SK-N-SH (cell line): ENCODE results near the gene SLC2A11.

ENCODE experiments used
- CTCF ChIP-seq: fragments of 200-600 bp; sonication (generic); IDR thresholded peaks from 2 replicates; pipeline ENCODE4 v1.6.1; 2017; ENCODE audit warnings: antibody characterized with exemption, mild to moderate bottlenecking, moderate library complexity
- EP300 ChIP-seq, 2 experiments: IDR thresholded peaks; 2 replicates each; pipeline versions ENCODE4 v1.4.0 to v1.6.1; 2012; ENCODE audit warnings: borderline replicate concordance in 1 of 2, low read depth in 1 of 2, low read length in 1 of 2
- EZH2phosphoT487 ChIP-seq: fragments of 200-600 bp; sonication (generic); IDR thresholded peaks from 2 replicates; pipeline ENCODE4 v1.6.1; 2017; ENCODE audit warnings: low read depth, mixed run types, mild to moderate bottlenecking, antibody characterized with exemption, moderate library complexity, borderline replicate concordance
- MAX ChIP-seq: IDR thresholded peaks from 2 replicates; pipeline ENCODE4 v1.4.0; 2012; ENCODE audit warnings: low read depth
- POLR2AphosphoS5 ChIP-seq: IDR thresholded peaks from 2 replicates; pipeline ENCODE4 v1.6.1; 2012; ENCODE audit warnings: low read depth, low read length
- RAD21 ChIP-seq: IDR thresholded peaks from 2 replicates; pipeline ENCODE4 v1.6.1; 2012; ENCODE audit warnings: mild to moderate bottlenecking, low read length
- SIN3A ChIP-seq: IDR thresholded peaks from 2 replicates; pipeline ENCODE4 v1.6.1; 2012; ENCODE audit warnings: low read depth, mild to moderate bottlenecking, low read length, moderate library complexity, borderline replicate concordance
- TCF12 ChIP-seq: IDR thresholded peaks from 2 replicates; pipeline ENCODE4 v1.4.0; 2012
- USF1 ChIP-seq: IDR thresholded peaks from 2 replicates; pipeline ENCODE4 v1.4.0; 2012; ENCODE audit warnings: low read depth, borderline replicate concordance
- YY1 ChIP-seq: IDR thresholded peaks from 2 replicates; pipeline ENCODE4 v1.4.0; 2012; ENCODE audit warnings: low read depth, mild to moderate bottlenecking
- ZBTB33 ChIP-seq: IDR thresholded peaks from 2 replicates; pipeline ENCODE4 v1.4.0; 2012; ENCODE audit warnings: low read depth, borderline replicate concordance
- TF ChIP-seq, protein P1 (sequence below): fragments of 150-350 bp; IDR thresholded peaks from 2 replicates; pipeline ENCODE4 v1.6.1; 2016; ENCODE audit warnings: mild to moderate bottlenecking, low read depth, low read length
- TF ChIP-seq, protein P2 (sequence below): fragments of 150-350 bp; IDR thresholded peaks from 2 replicates; pipeline ENCODE4 v1.6.1; 2017; ENCODE audit warnings: antibody characterized with exemption, low read length, low read depth, borderline replicate concordance

- TF ChIP-seq POLR2AphosphoS5 (no peak), CTCF (no peak), USF1 (no peak), EP300 (IDR thresholded peaks at IDR 0.05; ENCODE audit: borderline replicate concordance in 1 of 2, low read depth in 1 of 2, low read length in 1 of 2) (no peak), ZBTB33 (no peak), TCF12 (no peak), MAX (no peak), YY1 (no peak), SIN3A (no peak), EZH2phosphoT487 (no peak), RAD21 (no peak)
- TF ChIP-seq, protein P1, sequence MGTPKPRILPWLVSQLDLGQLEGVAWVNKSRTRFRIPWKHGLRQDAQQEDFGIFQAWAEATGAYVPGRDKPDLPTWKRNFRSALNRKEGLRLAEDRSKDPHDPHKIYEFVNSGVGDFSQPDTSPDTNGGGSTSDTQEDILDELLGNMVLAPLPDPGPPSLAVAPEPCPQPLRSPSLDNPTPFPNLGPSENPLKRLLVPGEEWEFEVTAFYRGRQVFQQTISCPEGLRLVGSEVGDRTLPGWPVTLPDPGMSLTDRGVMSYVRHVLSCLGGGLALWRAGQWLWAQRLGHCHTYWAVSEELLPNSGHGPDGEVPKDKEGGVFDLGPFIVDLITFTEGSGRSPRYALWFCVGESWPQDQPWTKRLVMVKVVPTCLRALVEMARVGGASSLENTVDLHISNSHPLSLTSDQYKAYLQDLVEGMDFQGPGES = no peak
- TF ChIP-seq, protein P2, sequence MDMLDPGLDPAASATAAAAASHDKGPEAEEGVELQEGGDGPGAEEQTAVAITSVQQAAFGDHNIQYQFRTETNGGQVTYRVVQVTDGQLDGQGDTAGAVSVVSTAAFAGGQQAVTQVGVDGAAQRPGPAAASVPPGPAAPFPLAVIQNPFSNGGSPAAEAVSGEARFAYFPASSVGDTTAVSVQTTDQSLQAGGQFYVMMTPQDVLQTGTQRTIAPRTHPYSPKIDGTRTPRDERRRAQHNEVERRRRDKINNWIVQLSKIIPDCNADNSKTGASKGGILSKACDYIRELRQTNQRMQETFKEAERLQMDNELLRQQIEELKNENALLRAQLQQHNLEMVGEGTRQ = no peak
Observed at GRCh38 chr22:23893121-23893944, 35.7 kb downstream of the SLC2A11 start.
